Measurements from ENCODE around the gene EPB41L3. TPM values are rescaled to one million over a fixed set of nuclear protein-coding genes. Genes with fewer than 3 reads are reported as not detected.

Gene EPB41L3
- total RNA-seq, 1 experiment from 2014 or later, result 0.34 TPM

DNA sequence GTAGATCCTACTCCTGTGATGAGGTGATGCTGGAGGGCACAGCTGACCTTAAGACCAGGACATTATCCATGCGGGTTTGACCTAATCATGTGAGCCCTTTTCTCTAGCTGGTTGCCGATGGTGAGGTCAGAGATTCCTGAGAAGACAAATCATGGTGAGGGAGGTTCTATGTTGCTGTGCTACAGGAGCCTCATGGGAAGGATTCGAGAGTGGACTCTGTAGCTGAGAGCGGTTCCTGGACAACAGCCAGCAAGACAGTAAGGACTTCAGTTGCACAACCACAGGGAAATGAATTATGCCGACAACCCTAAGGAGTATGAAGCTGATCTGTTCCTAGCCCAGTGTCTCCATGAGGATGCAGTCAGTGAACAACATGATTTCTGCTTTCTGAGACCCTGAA is 80.4 kb downstream of the EPB41L3 start (continued):
- TF ChIP-seq FOSL1 (IDR thresholded peaks at IDR 0.05; ENCODE audit: low read depth), result no peak
- no peak for TF ChIP-seq ZFX (IDR thresholded peaks at IDR 0.05)

DNA sequence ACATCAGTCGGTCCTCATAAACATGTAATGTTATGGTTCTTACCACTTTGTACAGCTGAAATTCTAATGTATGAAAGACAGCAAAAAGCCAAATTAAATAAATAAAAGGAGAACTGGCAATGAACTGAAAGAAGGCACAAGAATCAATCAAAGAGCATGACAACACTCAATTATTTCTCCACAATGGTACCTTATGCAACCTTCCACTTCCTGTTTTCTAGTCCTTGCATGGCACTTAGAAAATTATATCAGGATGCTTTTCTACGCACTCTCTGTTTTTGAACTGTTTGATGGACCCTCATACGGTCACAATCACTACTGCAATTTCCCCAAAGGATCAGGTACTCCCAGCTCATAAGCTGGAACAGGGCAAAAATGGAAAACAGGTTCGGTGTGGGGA is 81.6 kb downstream of the EPB41L3 start:
- ChIA-PET CTCF (no interaction called here), RAD21 (ENCODE audit: low non-redundant PET in 1 of 2, low total read pairs in 2 of 2, uncharacterized antibody in 2 of 2, unreplicated experiment in 2 of 2) (interaction anchor here in 1 of 2 experiments (0.6 kb wide), 1 partner anchor 750 kb away, joined by 3 read pairs; no protein-coding TSS in a partner anchor), POLR2A (no interaction called here)
- no peak for TF ChIP-seq EZH2phosphoT487 (IDR thresholded peaks at IDR 0.05; ENCODE audit: borderline replicate concordance)
- TF ChIP-seq POLR2AphosphoS5 (IDR thresholded peaks at IDR 0.05; ENCODE audit: low read depth, low read length), result no peak
- TF ChIP-seq JUND (IDR thresholded peaks at IDR 0.05), result no peak
- no peak for TF ChIP-seq CEBPB (IDR thresholded peaks at IDR 0.05; ENCODE audit: low read depth)
- no peak for TF ChIP-seq CTCF (IDR thresholded peaks at IDR 0.05 in 2 of 3, conservative IDR thresholded peaks at IDR 0.05 in 1 of 3; ENCODE audit: borderline replicate concordance in 1 of 3, insufficient read depth in 1 of 3, low read depth in 2 of 3, low read length in 2 of 3)
- no peak for TF ChIP-seq ELF1 (IDR thresholded peaks at IDR 0.05; ENCODE audit: borderline replicate concordance, low read depth)
- TF ChIP-seq SP1 (IDR thresholded peaks at IDR 0.05; ENCODE audit: low read depth), result no peak
- TF ChIP-seq YY1 (IDR thresholded peaks at IDR 0.05; ENCODE audit: extremely low read depth, insufficient replicate concordance, low read depth, low read length), result no peak
- no peak for TF ChIP-seq ZNF274 (IDR thresholded peaks at IDR 0.05; ENCODE audit: low read depth, low read length)
- TF ChIP-seq EZH2 (IDR thresholded peaks at IDR 0.05), result no peak
- no peak for TF ChIP-seq REST (IDR thresholded peaks at IDR 0.05; ENCODE audit: low read depth)
- TF ChIP-seq, protein P1, sequence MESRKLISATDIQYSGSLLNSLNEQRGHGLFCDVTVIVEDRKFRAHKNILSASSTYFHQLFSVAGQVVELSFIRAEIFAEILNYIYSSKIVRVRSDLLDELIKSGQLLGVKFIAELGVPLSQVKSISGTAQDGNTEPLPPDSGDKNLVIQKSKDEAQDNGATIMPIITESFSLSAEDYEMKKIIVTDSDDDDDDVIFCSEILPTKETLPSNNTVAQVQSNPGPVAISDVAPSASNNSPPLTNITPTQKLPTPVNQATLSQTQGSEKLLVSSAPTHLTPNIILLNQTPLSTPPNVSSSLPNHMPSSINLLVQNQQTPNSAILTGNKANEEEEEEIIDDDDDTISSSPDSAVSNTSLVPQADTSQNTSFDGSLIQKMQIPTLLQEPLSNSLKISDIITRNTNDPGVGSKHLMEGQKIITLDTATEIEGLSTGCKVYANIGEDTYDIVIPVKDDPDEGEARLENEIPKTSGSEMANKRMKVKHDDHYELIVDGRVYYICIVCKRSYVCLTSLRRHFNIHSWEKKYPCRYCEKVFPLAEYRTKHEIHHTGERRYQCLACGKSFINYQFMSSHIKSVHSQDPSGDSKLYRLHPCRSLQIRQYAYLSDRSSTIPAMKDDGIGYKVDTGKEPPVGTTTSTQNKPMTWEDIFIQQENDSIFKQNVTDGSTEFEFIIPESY (IDR thresholded peaks at IDR 0.05; ENCODE audit: extremely low read depth, insufficient replicate concordance, low read length), result no peak
- TF ChIP-seq, protein P2, sequence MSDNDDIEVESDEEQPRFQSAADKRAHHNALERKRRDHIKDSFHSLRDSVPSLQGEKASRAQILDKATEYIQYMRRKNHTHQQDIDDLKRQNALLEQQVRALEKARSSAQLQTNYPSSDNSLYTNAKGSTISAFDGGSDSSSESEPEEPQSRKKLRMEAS (IDR thresholded peaks at IDR 0.05), result no peak
- TF ChIP-seq SIN3A (IDR thresholded peaks at IDR 0.05; ENCODE audit: low read depth), result no peak
- TF ChIP-seq RAD21 (IDR thresholded peaks at IDR 0.05; ENCODE audit: low read depth), result no peak
- TF ChIP-seq ZFX (IDR thresholded peaks at IDR 0.05), result no peak
- no peaks in the 10 kb centered on the region for H3K4me1 ChIP-seq (ENCODE audit: control insufficient read depth in 1 of 2, insufficient read depth in 2 of 2, low read length in 2 of 2)
- no peak overlapping the region for H3K9ac ChIP-seq (ENCODE audit: low read length)
- H3K4me3 ChIP-seq (replicated peaks in 1 of 2; ENCODE audit: low read depth in 1 of 2, low read length in 2 of 2), result no peak overlapping the region
- H3K36me3 ChIP-seq (ENCODE audit: control insufficient read depth in 1 of 2, insufficient read depth in 2 of 2, low read length in 2 of 2), result no peaks in the 10 kb centered on the region
- H3K9me2 ChIP-seq (ENCODE audit: insufficient read depth), result no peaks in the 10 kb centered on the region
- peaks cover 0 to 31% of the 10 kb centered on the region in 2 experiments; a peak in 2 of 4 replicates for H3K9me3 ChIP-seq (ENCODE audit: control insufficient read depth in 1 of 2, insufficient read depth in 1 of 2, low read depth in 1 of 2, low read length in 2 of 2)
- intact Hi-C loops (cut with micrococcal nuclease), result no loop called here
- H3K27me3 ChIP-seq (ENCODE audit: insufficient read depth, low read length), result no peaks in the 10 kb centered on the region
- H3K4me2 ChIP-seq (ENCODE audit: low read length), result no peak overlapping the region
- no peak overlapping the region for H3K27ac ChIP-seq (ENCODE audit: low read depth, low read length)
- no peaks in the 10 kb centered on the region for H3K79me2 ChIP-seq (ENCODE audit: insufficient read depth, low read length)
- BruUV-seq (replicated peaks), result no TSS peak
- no peaks in the 10 kb centered on the region for H4K20me1 ChIP-seq (ENCODE audit: insufficient read depth)
- DNase-seq (ENCODE audit: low read depth, low spot score) (no peak), ATAC-seq (no peak)
- no peak overlapping the region for H2AFZ ChIP-seq (ENCODE audit: low read depth, low read length, poor library complexity, severe bottlenecking)

Data from HCT116 (cell line).